Measurements from ENCODE around the gene KDM4C.

Gene KDM4C

DNA sequence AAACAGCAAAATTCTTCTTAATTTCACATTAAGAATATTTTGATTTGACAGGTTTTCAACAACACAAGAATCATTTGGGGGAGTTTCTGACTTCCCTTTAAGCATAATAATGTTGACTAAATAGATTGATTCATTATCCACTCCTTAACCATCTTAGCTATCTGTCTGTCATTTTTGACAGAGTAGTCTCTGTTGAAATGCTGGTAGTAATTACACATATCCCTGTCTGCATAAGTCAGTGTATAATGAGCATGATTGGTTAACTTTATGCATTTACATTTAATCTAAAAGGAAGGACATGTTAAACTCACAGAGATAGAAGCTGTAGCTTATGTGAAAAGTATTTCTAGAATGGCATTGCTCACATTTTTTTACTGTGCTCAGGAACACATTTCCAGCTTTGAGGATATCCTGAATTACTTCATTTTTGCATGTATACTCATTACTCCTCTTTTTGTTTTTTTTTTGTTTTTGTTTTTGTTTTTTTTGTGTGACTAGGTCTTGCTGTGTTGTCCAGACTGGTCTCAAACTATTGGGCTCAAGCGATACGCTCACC, 385.9 kb downstream of the KDM4C start:
- DNase-seq (ENCODE audit: low read depth), result no peak

- no peak for DNase-seq (ENCODE audit: low read depth)
These were observed 386.7 kb downstream of the KDM4C start for GRCh38 chr9:7144265-7145046.

- no peak for DNase-seq (ENCODE audit: low read depth)
These were observed 387.7 kb downstream of the KDM4C start for GRCh38 chr9:7145361-7146069.

- no peak for DNase-seq (ENCODE audit: low read depth)
These were observed 388.8 kb downstream of the KDM4C start for GRCh38 chr9:7146582-7146981.

- no peak for DNase-seq (ENCODE audit: low read depth)
These were observed 389.6 kb downstream of the KDM4C start for GRCh38 chr9:7147121-7148090.

DNA sequence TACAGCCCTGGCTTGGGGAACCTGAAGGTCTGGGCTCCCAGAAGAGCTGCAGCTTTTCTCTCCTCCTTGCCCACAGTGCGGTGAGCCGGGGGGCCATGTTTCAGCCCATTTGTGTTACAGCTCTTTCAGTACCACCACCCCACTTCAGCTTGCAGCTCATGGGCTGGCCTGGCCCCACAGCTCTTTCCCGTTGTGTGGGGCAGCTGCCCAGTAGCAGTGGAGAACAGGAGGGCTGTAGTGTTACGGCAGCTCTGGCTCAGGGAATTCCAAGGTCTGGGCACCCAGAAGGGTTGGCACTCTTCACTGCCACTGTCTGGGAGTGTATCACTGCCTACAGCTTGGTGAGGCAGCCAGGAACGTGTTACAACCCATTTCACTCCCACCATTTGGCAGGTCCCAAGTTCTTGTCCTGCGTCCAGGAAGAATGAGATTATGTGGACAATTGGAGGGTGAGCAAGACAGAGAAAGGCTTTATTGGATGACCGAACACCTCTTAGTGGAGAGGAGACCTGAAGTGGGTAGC, 390.5 kb downstream of the KDM4C start:
- no peak for DNase-seq (ENCODE audit: low read depth)

GRCh38 chr9:7149258-7149657, 391.5 kb downstream of the KDM4C start:
- no peak for DNase-seq (ENCODE audit: low read depth)

GRCh38 chr9:7150153-7150890, 392.5 kb downstream of the KDM4C start:
- no peak for DNase-seq (ENCODE audit: low read depth)

DNA sequence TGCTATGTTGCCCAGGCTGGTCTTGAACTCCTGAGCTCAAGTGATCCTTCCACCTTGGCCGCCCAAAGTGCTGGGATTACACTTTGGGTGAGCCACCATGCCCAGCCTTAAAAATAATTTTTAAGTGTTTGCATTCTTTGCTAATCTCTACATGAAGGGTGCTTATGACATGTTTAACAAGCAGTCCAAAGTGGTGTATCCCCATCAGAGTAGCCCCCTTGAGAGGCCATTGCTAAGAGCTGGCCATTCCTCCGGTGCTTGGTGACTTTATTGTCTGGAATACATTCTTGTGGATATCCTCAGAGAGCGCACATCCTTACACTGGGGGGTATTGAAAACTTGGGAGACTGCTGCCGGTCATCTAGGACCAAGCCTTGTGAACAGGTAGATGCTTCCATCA, 395.4 kb downstream of the KDM4C start:
- no peak for DNase-seq (ENCODE audit: low read depth)

GRCh38 chr9:7153566-7153965, 395.8 kb downstream of the KDM4C start:
- no peak for DNase-seq (ENCODE audit: low read depth)

GRCh38 chr9:7154003-7154619, 396.3 kb downstream of the KDM4C start:
- DNase-seq (ENCODE audit: low read depth), result no peak

GRCh38 chr9:7154650-7155049, 396.9 kb downstream of the KDM4C start:
- no peak for DNase-seq (ENCODE audit: low read depth)

- no peak for DNase-seq (ENCODE audit: low read depth)
These were observed 403.7 kb downstream of the KDM4C start for GRCh38 chr9:7161469-7161868.

DNA sequence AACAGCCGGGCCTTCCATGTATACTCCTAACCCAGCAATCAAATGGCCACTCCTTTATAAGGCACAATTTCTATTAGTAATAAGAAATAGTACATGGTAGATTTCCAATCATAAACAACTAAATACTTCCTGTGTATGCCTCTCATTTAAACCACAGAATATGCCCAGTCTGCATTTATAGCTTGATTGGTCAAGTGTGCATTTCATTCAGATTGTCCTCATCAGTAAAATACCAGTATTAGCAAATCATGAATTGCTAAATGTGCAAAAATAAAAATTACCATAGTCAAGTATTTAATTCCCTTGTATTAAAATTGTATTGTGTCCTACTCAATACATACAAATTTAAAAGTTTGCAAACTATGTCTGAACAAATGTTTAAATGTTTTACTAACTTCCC, 406.2 kb downstream of the KDM4C start:
- no peak for DNase-seq (ENCODE audit: low read depth)

- no peak for DNase-seq (ENCODE audit: low read depth)
These were observed 406.9 kb downstream of the KDM4C start for GRCh38 chr9:7164440-7165330.

- no peak for DNase-seq (ENCODE audit: low read depth)
These were observed 407.7 kb downstream of the KDM4C start for GRCh38 chr9:7165331-7165975.

- DNase-seq (ENCODE audit: low read depth), result no peak
These were observed 408.3 kb downstream of the KDM4C start for GRCh38 chr9:7166074-7166473.

GRCh38 chr9:7169717-7170389, 412.1 kb downstream of the KDM4C start:
- no peak for DNase-seq (ENCODE audit: low read depth)

All from stimulated activated CD4-positive, alpha-beta T cell treated with anti-CD3 and anti-CD28 coated beads, Interleukin-2, amount 100 ng/mL, for 4 hours (primary cell).